ENCODE data around the gene LTB.

Gene LTB

GRCh38 chr6:31579119-31579505 lies 3.1 kb downstream of the LTB start:
- DNase-seq, result no peak
- intact Hi-C loops (cut with DNase I), result no loop called here

DNA sequence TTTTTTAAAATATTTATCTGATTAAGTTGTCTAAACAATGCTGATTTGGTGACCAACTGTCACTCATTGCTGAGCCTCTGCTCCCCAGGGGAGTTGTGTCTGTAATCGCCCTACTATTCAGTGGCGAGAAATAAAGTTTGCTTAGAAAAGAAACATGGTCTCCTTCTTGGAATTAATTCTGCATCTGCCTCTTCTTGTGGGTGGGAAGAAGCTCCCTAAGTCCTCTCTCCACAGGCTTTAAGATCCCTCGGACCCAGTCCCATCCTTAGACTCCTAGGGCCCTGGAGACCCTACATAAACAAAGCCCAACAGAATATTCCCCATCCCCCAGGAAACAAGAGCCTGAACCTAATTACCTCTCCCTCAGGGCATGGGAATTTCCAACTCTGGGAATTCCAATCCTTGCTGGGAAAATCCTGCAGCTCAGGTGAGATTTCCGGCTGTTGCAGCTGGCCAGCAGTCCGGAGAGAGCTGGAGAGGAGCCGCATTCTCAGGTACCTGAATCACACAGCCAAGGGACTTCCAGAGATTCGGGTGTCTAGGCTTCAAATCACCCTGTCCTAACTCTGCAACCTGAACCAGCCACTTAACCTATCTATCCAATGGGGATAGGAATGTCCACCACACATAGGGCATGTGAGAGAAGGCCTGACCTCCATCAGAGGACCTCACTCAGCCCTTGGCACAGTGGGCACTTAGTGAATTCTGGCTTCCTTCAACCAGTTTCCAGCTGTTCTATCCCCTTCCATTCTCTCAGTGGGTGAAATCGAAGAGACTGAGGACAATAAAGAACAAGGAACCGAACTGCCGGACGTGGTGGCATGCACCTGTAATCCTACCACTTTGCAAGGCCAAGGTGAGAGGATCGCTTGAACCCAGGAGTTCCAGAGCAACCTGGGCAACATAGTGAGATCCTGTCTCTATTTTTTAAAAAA lies 3.8 kb downstream of the LTB start:
- no peak for DNase-seq
- intact Hi-C loops (cut with DNase I), result no loop called here

DNA sequence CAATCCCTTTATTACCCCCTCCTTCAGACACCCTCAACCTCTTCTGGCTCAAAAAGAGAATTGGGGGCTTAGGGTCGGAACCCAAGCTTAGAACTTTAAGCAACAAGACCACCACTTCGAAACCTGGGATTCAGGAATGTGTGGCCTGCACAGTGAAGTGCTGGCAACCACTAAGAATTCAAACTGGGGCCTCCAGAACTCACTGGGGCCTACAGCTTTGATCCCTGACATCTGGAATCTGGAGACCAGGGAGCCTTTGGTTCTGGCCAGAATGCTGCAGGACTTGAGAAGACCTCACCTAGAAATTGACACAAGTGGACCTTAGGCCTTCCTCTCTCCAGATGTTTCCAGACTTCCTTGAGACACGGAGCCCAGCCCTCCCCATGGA lies 4.7 kb downstream of the LTB start:
- DNase-seq, result no peak
- intact Hi-C loops (cut with DNase I), result no loop called here

DNA sequence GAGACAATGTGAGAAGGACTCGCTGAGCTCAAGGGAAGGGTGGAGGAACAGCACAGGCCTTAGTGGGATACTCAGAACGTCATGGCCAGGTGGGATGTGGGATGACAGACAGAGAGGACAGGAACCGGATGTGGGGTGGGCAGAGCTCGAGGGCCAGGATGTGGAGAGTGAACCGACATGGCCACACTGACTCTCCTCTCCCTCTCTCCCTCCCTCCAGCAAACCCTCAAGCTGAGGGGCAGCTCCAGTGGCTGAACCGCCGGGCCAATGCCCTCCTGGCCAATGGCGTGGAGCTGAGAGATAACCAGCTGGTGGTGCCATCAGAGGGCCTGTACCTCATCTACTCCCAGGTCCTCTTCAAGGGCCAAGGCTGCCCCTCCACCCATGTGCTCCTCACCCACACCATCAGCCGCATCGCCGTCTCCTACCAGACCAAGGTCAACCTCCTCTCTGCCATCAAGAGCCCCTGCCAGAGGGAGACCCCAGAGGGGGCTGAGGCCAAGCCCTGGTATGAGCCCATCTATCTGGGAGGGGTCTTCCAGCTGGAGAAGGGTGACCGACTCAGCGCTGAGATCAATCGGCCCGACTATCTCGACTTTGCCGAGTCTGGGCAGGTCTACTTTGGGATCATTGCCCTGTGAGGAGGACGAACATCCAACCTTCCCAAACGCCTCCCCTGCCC lies 5.2 kb downstream of the LTB start:
- DNase-seq, result no peak
- intact Hi-C loops (cut with DNase I), result no loop called here

GRCh38 chr6:31575952-31576685 lies 6.1 kb downstream of the LTB start:
- intact Hi-C loops (cut with DNase I), result no loop called here
- no peak for DNase-seq

- intact Hi-C loops (cut with DNase I), result no loop called here
- DNase-seq, result peak in 30 of 42 donors; percentile 12 to 67 (median 38)
These were observed 6.8 kb downstream of the LTB start, which contains the start of gene TNF for GRCh38 chr6:31575335-31575901. Gene TNF (plus strand): TSS chr6:31575565. CDS start chr6:31575742, 177 bp downstream.

DNA sequence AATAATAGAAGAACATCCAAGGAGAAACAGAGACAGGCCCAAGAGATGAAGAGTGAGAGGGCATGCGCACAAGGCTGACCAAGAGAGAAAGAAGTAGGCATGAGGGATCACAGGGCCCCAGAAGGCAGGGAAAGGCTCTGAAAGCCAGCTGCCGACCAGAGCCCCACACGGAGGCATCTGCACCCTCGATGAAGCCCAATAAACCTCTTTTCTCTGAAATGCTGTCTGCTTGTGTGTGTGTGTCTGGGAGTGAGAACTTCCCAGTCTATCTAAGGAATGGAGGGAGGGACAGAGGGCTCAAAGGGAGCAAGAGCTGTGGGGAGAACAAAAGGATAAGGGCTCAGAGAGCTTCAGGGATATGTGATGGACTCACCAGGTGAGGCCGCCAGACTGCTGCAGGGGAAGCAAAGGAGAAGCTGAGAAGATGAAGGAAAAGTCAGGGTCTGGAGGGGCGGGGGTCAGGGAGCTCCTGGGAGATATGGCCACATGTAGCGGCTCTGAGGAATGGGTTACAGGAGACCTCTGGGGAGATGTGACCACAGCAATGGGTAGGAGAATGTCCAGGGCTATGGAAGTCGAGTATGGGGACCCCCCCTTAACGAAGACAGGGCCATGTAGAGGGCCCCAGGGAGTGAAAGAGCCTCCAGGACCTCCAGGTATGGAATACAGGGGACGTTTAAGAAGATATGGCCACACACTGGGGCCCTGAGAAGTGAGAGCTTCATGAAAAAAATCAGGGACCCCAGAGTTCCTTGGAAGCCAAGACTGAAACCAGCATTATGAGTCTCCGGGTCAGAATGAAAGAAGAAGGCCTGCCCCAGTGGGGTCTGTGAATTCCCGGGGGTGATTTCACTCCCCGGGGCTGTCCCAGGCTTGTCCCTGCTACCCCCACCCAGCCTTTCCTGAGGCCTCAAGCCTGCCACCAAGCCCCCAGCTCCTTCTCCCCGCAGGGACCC lies 7.8 kb downstream of the LTB start:
- DNase-seq, result no peak
- intact Hi-C loops (cut with DNase I), result no loop called here

GRCh38 chr6:31573239-31574105 lies 8.8 kb downstream of the LTB start:
- no peak for DNase-seq
- intact Hi-C loops (cut with DNase I), result no loop called here

- intact Hi-C loops (cut with DNase I), result no loop called here
- no peak for DNase-seq
These were observed 9.9 kb downstream of the LTB start, which contains the start of gene LTA for GRCh38 chr6:31572041-31572911. Gene LTA (plus strand): TSS chr6:31572289. CDS start chr6:31572743, 454 bp downstream.

DNA sequence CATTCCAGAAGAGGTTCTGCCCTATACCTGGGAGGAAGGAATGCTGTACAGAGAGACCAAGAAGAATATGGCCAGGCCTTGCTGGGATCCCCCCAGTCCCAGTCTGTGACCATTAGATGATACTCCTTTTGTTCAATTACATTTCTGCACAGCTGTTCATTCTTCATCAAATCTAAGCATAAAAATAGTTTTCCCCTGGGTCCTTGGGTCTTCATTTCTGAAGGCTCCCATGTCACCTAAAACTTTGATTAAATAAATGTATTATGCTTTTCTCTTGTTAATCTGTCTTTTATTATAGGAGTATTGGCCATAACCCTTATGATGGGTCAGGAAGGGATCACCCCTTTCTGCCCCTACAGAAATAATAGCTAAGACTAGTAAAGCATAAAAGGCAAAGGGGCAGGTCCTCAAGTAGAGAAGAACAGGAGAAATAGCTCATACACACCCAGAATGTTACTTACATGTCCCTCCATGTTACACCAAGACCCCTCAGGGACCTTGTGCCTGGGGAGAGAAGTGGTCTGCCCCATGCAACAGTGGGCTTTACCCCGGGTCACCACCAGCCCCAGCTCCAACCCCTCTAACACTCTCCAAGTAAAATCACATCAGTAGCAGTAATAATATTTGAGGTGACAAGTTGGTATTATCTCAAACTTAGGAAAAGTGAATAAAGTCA lies 12.2 kb downstream of the LTB start:
- DNase-seq, result no peak
- intact Hi-C loops (cut with DNase I), result no loop called here

DNA sequence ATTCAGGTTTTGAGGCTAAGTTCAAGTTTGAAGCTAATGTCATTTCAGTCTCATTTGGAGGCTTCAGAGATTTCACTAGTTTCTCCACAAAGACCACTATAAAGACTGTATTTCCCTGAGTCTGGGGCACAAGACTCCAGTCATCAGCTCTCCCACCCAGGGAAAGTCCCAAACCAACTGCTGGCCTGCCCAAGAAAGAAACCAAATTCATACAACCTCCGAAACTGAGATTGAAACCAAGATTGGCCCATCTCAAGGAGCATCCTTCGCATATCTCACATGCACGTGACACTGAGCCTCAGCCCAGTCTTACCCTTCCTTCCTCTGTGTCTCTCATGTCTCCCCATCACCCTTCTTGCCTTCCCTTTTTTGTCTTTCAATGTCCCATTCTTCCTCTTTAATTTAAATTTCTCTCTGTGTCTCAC lies 13.7 kb downstream of the LTB start:
- intact Hi-C loops (cut with DNase I), result no loop called here
- no peak for DNase-seq

GRCh38 chr6:31567531-31568370 lies 14.5 kb downstream of the LTB start:
- no peak for DNase-seq
- intact Hi-C loops (cut with DNase I), result no loop called here

DNA sequence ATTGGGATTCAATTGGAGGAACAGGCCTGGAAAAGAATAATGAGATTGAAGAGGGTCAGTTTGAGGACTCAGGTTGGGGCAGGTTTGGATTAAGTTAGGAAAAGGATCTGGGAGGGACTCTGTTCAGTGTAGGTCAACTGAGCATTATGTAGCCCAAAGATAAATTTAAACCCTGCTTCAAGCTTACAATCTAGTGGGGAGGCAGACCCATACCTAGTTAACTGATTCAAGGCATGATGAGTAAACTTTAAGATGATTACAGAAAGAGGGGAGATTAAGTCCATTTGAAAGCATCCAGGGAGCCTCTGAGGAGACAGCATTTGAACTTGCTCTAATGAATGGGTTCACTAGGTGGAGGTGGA lies 21.5 kb downstream of the LTB start:
- intact Hi-C loops (cut with DNase I), result no loop called here
- no peak for DNase-seq

DNA sequence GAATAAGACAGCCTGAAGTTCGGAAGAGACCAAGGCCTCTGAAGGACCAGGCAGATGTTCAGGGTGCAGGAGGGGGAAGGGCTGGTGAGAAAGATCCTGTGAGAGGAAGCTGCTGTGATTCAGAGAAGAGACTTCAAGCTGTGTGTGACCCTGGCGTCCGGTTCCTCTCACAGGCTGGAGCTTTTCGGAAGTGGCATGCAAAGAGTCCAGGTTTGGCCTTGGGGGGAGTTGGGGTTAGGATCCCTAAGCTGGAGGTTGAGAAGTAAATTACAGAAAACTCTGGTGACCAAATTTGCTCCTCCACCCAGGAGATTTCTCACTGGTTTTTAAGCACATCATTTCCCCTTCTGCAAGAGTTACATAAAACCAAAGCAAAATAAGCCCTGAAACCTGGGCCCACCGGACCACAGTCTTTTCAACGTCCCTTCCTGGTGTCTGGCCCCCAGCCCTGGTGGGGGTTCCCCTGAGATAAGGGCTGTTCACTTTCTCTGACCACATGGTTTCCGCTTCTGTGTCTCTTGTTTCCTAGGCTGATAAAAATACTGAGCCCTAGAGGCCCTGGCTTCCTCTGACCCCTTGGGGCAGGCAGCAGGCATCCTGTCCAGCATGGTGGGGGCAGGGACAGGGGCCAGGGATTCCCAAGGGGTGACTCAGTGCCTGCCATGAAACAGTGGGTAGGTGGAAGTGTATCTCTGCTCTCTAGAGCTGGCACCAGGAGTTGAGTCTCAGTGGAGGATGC lies 22.1 kb downstream of the LTB start:
- DNase-seq, result peak in 22 of 42 donors; percentile 24 to 68 (median 46)
- intact Hi-C loops (cut with DNase I), result no loop called here

Measured in head of caudate nucleus (tissue), 42 donors.